ENCODE measurements around the gene CBFA2T3.

DNA sequence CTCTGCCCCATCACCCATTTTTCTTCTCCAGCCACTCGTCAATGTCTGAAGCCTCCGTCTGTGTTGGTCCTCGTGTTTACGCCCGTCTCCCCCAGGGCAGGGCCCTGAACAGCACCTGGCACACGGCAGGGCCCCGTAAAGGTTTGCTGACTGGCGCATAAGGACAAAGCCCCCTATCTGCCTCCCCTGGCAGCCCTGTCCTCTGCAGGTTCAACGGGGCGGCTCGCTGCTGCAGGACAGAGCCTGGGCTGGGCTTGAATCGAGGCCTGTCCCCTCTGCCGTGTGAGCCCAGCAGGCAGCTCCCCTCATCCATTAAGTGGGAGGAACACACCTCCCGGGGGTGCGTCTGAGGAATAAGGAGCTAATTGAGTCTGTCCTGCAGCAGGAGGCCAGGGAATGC lies 64.5 kb downstream of the CBFA2T3 start:
- TF ChIP-seq POLR2AphosphoS5 (IDR thresholded peaks at IDR 0.05; ENCODE audit: borderline replicate concordance, low read depth, low read length) (no peak), EZH2 (IDR thresholded peaks at IDR 0.05) (no peak), FOXP2 (optimal IDR thresholded peaks at IDR 0.05; ENCODE audit: control extremely low read depth, extremely low read length, insufficient read depth) (no peak)
